MM.1S (cell line): ENCODE measurements around the gene ANKRD44.

Experiments
- DNase-seq: peaks from one replicate; pipeline ENCODE4 v3.0.0-alpha.2; 2015
- H2AFZ ChIP-seq: fragments of 300-600 bp; sonication (generic); 2 replicates; pipeline ENCODE4 v1.6.0; 2016; ENCODE audit warnings: antibody characterized with exemption, low read length
- H3F3A ChIP-seq: fragments of 300-600 bp; sonication (generic); 2 replicates; pipeline ENCODE4 v1.6.1; 2016; ENCODE audit warnings: mild to moderate bottlenecking, antibody characterized with exemption, low read length, moderate library complexity, mixed read lengths; ENCODE audit not compliant: insufficient read depth
- H3K27ac ChIP-seq: fragments of 300-600 bp; sonication (generic); 2 replicates; pipeline ENCODE4 v1.5.1; 2016; ENCODE audit warnings: mild to moderate bottlenecking, low read length
- H3K27me3 ChIP-seq: fragments of 300-600 bp; sonication (generic); replicated peaks from 2 replicates; pipeline ENCODE4 v1.6.0; 2016; ENCODE audit warnings: low read length; ENCODE audit not compliant: insufficient read depth
- H3K36me3 ChIP-seq: fragments of 300-600 bp; sonication (generic); replicated peaks from 2 replicates; pipeline ENCODE4 v1.6.1; 2016; ENCODE audit warnings: mild to moderate bottlenecking, low read length, mixed read lengths; ENCODE audit not compliant: insufficient read depth
- H3K4me1 ChIP-seq: fragments of 300-600 bp; sonication (generic); 2 replicates; pipeline ENCODE4 v1.6.1; 2016; ENCODE audit warnings: low read length, mixed read lengths
- H3K4me2 ChIP-seq: fragments of 300-600 bp; sonication (generic); 2 replicates; pipeline ENCODE4 v1.6.0; 2016; ENCODE audit warnings: low read depth, low read length
- H3K4me3 ChIP-seq: fragments of 300-600 bp; sonication (generic); 2 replicates; pipeline ENCODE4 v1.5.1; 2016; ENCODE audit warnings: low read length, mixed read lengths
- H3K79me2 ChIP-seq: fragments of 300-600 bp; sonication (generic); 2 replicates; pipeline ENCODE4 v1.6.1; 2016; ENCODE audit warnings: mixed run types, low read length, mixed read lengths
- H3K9ac ChIP-seq: fragments of 300-600 bp; sonication (generic); 2 replicates; pipeline ENCODE4 v1.6.1; 2016; ENCODE audit warnings: low read length, mixed read lengths
- H3K9me2 ChIP-seq: fragments of 300-600 bp; sonication (generic); replicated peaks from 2 replicates; pipeline ENCODE4 v1.6.1; 2016; ENCODE audit warnings: mild to moderate bottlenecking, low read length, mixed read lengths; ENCODE audit not compliant: insufficient read depth
- H3K9me3 ChIP-seq: fragments of 300-600 bp; sonication (generic); replicated peaks from 2 replicates; pipeline ENCODE4 v1.6.1; 2016; ENCODE audit warnings: mild to moderate bottlenecking, low read length, mixed read lengths; ENCODE audit not compliant: insufficient read depth
- H4K20me1 ChIP-seq: fragments of 300-600 bp; sonication (generic); 2 replicates; pipeline ENCODE4 v1.6.1; 2016; ENCODE audit warnings: mild to moderate bottlenecking, low read length, moderate library complexity, mixed read lengths; ENCODE audit not compliant: insufficient read depth
- EZH2 ChIP-seq: fragments of 300-600 bp; sonication (generic); optimal IDR thresholded peaks from 2 replicates; pipeline ENCODE3; 2017; ENCODE audit warnings: low read depth, mild to moderate bottlenecking, antibody characterized with exemption, low read length, mixed read lengths
- EZH2phosphoT487 ChIP-seq: fragments of 300-600 bp; sonication (generic); IDR thresholded peaks from 2 replicates; pipeline ENCODE4 v1.6.1; 2018; ENCODE audit warnings: antibody characterized with exemption, low read length
- TF ChIP-seq, protein P1 (sequence below): fragments of 300-600 bp; sonication (generic); IDR thresholded peaks from 2 replicates; pipeline ENCODE4 v1.5.1; 2016; ENCODE audit warnings: antibody characterized with exemption, low read length, mixed read lengths

The ANKRD44 gene

DNA sequence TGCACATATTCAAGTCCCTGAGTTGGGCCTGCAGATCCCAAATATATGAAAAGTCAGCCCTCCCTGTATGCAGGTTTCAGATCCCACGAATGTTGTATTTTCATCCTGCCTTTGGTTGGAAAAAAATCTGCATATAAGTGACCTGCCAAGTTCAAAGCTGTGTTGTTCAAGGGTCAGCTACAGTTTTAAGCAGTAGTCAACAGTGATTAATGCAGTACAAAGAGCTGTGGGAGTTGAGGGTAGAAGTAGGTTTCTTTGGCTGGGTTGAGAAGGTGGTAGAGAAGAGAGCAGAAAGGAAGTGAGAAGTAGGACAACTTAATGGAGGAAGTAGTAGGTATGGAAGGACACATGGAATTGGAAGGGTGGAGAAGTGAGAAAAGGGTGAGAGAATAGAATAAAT lies 127.9 kb downstream of the ANKRD44 start:
- Histone ChIP-seq H3K9me3 (no peaks in the 10 kb centered on the region), H3K79me2 (peaks cover 18% of the 10 kb centered on the region), H3K4me3 (no peak overlapping the region), H3K36me3 (no peaks in the 10 kb centered on the region), H3K4me1 (no peaks in the 10 kb centered on the region), H3K4me2 (no peak overlapping the region), H2AFZ (no peak overlapping the region), H3F3A (no peaks in the 10 kb centered on the region), H3K27me3 (no peaks in the 10 kb centered on the region), H4K20me1 (no peaks in the 10 kb centered on the region), H3K9ac (no peak overlapping the region), H3K27ac (no peak overlapping the region), H3K9me2 (no peaks in the 10 kb centered on the region)
- no peak for DNase-seq
- TF ChIP-seq, protein P1, sequence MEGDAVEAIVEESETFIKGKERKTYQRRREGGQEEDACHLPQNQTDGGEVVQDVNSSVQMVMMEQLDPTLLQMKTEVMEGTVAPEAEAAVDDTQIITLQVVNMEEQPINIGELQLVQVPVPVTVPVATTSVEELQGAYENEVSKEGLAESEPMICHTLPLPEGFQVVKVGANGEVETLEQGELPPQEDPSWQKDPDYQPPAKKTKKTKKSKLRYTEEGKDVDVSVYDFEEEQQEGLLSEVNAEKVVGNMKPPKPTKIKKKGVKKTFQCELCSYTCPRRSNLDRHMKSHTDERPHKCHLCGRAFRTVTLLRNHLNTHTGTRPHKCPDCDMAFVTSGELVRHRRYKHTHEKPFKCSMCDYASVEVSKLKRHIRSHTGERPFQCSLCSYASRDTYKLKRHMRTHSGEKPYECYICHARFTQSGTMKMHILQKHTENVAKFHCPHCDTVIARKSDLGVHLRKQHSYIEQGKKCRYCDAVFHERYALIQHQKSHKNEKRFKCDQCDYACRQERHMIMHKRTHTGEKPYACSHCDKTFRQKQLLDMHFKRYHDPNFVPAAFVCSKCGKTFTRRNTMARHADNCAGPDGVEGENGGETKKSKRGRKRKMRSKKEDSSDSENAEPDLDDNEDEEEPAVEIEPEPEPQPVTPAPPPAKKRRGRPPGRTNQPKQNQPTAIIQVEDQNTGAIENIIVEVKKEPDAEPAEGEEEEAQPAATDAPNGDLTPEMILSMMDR, result no peak
- no peak for TF ChIP-seq EZH2phosphoT487
- TF ChIP-seq EZH2, result no peak

GRCh38 chr2:197181491-197181890 lies 129.1 kb downstream of the ANKRD44 start:
- Histone ChIP-seq H3K27me3 (no peaks in the 10 kb centered on the region), H3K4me3 (no peak overlapping the region), H3K9me2 (no peaks in the 10 kb centered on the region), H3K9me3 (no peaks in the 10 kb centered on the region), H3K36me3 (no peaks in the 10 kb centered on the region), H4K20me1 (no peaks in the 10 kb centered on the region), H3K79me2 (peaks cover 12% of the 10 kb centered on the region), H3K9ac (no peak overlapping the region), H3K27ac (no peak overlapping the region), H2AFZ (no peak overlapping the region), H3K4me2 (no peak overlapping the region), H3F3A (no peaks in the 10 kb centered on the region), H3K4me1 (peaks cover 5% of the 10 kb centered on the region; the same call in 1 of the 2 replicates)
- no peak for TF ChIP-seq EZH2phosphoT487
- TF ChIP-seq EZH2, result no peak
- TF ChIP-seq, protein P1, result no peak
- DNase-seq, result no peak

- DNase-seq, result no peak
- Histone ChIP-seq H3K4me1 (peaks cover 5% of the 10 kb centered on the region; the same call in 1 of the 2 replicates), H3K79me2 (peaks cover 12% of the 10 kb centered on the region), H3K4me3 (no peak overlapping the region), H3K4me2 (no peak overlapping the region), H3K9me2 (no peaks in the 10 kb centered on the region), H3K9me3 (no peaks in the 10 kb centered on the region), H3K9ac (no peak overlapping the region), H2AFZ (no peak overlapping the region), H3K27ac (no peak overlapping the region), H3K27me3 (no peaks in the 10 kb centered on the region), H4K20me1 (no peaks in the 10 kb centered on the region), H3K36me3 (no peaks in the 10 kb centered on the region), H3F3A (no peaks in the 10 kb centered on the region)
- TF ChIP-seq EZH2 (no peak), EZH2phosphoT487 (no peak)
- TF ChIP-seq, protein P1, result no peak
These were observed 130.7 kb downstream of the ANKRD44 start for GRCh38 chr2:197179744-197180498.
